Smooth muscle cell of the brain vasculature (primary cell): ENCODE measurements around the gene CLCF1.
"Not testable (repeated sequence)": the region's sequence is repeated elsewhere in the genome, so short reads cannot be mapped to it uniquely, and the experiment has no call there.

ENCODE experiments used
- DNase-seq: peaks from one replicate; pipeline ENCODE4 v3.0.0-alpha.2; 2012; ENCODE audit warnings: low read depth, low spot score

CLCF1 gene

GRCh38 chr11:67332081-67332691, 41.2 kb downstream of the CLCF1 start:
- no peak for DNase-seq

GRCh38 chr11:67323526-67323925, 49.9 kb downstream of the CLCF1 start:
- DNase-seq: no peak

- DNase-seq: no peak
Observed at GRCh38 chr11:67322049-67322448, 51.3 kb downstream of the CLCF1 start.

- no peak for DNase-seq
Observed at GRCh38 chr11:67321313-67321871, 52.0 kb downstream of the CLCF1 start.

- DNase-seq: no peak
Observed at GRCh38 chr11:67320691-67321090, 52.7 kb downstream of the CLCF1 start.

GRCh38 chr11:67320011-67320410, 53.4 kb downstream of the CLCF1 start:
- no peak for DNase-seq

GRCh38 chr11:67318876-67319275, 54.5 kb downstream of the CLCF1 start:
- not testable (repeated sequence) for DNase-seq

- DNase-seq: no peak
Observed at GRCh38 chr11:67317888-67318555, 55.4 kb downstream of the CLCF1 start.

- DNase-seq: peak; percentile 86
Observed at GRCh38 chr11:67317205-67317887, 56.1 kb downstream of the CLCF1 start.

GRCh38 chr11:67316882-67317204, 56.6 kb downstream of the CLCF1 start:
- no peak for DNase-seq

- no peak for DNase-seq
Observed at GRCh38 chr11:67315325-67315909, 58.0 kb downstream of the CLCF1 start.

- no peak for DNase-seq
Observed at GRCh38 chr11:67314218-67314617, 59.2 kb downstream of the CLCF1 start.
